GM23248 (cell line): Measurements from ENCODE around the gene ADRA1B. TPM values are rescaled to one million over a fixed set of nuclear protein-coding genes. Genes with fewer than 3 reads are reported as not detected.
"Not testable (repeated sequence)": the region's sequence is repeated elsewhere in the genome, so short reads cannot be mapped to it uniquely, and the experiment has no call there.

Source experiments
- DNase-seq: peaks from one replicate; pipeline ENCODE4 v3.0.0-alpha.2; 2015
- H2AFZ ChIP-seq: fragments of 200-600 bp; sonication (generic); 2 replicates; pipeline ENCODE4 v1.6.1; 2016; ENCODE audit warnings: antibody characterized with exemption
- H3F3A ChIP-seq: fragments of 200-600 bp; sonication (generic); 2 replicates; pipeline ENCODE4 v1.6.1; 2016; ENCODE audit warnings: mild to moderate bottlenecking, antibody characterized with exemption, mixed run types; ENCODE audit not compliant: insufficient read depth
- H3K27ac ChIP-seq: fragments of 200-600 bp; sonication (generic); 2 replicates; pipeline ENCODE4 v1.5.1; 2016; ENCODE audit warnings: mild to moderate bottlenecking
- H3K27me3 ChIP-seq: fragments of 200-600 bp; sonication (generic); replicated peaks from 2 replicates; pipeline ENCODE4 v1.6.1; 2016; ENCODE audit warnings: mild to moderate bottlenecking; ENCODE audit not compliant: insufficient read depth
- H3K36me3 ChIP-seq: fragments of 200-600 bp; sonication (generic); 2 replicates; pipeline ENCODE4 v1.6.1; 2016; ENCODE audit warnings: low read depth, mild to moderate bottlenecking
- H3K4me1 ChIP-seq: fragments of 200-600 bp; sonication (generic); 2 replicates; pipeline ENCODE4 v1.6.1; 2016; ENCODE audit warnings: mild to moderate bottlenecking; ENCODE audit not compliant: insufficient read depth
- H3K4me2 ChIP-seq: fragments of 200-600 bp; sonication (generic); one replicate; pipeline ENCODE4 v1.6.1; 2016; ENCODE audit warnings: mild to moderate bottlenecking; ENCODE audit not compliant: unreplicated experiment
- H3K4me3 ChIP-seq: fragments of 200-600 bp; sonication (generic); 2 replicates; pipeline ENCODE4 v1.5.1; 2016; ENCODE audit warnings: mild to moderate bottlenecking
- H3K79me2 ChIP-seq: fragments of 200-600 bp; sonication (generic); 2 replicates; pipeline ENCODE4 v1.6.1; 2016; ENCODE audit warnings: mild to moderate bottlenecking; ENCODE audit not compliant: insufficient read depth
- H3K9ac ChIP-seq: fragments of 200-600 bp; sonication (generic); 2 replicates; pipeline ENCODE4 v1.6.1; 2016; ENCODE audit warnings: mild to moderate bottlenecking
- H3K9me2 ChIP-seq: fragments of 200-600 bp; sonication (generic); 2 replicates; pipeline ENCODE4 v1.6.1; 2016; ENCODE audit warnings: mixed run types, mild to moderate bottlenecking, moderate library complexity; ENCODE audit not compliant: insufficient read depth
- H3K9me3 ChIP-seq: fragments of 200-600 bp; sonication (generic); one replicate; pipeline ENCODE4 v1.6.1; 2017; ENCODE audit warnings: low read depth
- H4K20me1 ChIP-seq: fragments of 200-600 bp; sonication (generic); 2 replicates; pipeline ENCODE4 v1.6.0; 2016; ENCODE audit not compliant: insufficient read depth
- EZH2 ChIP-seq: fragments of 200-600 bp; sonication (generic); IDR thresholded peaks from 2 replicates; pipeline ENCODE4 v1.6.1; 2018; ENCODE audit warnings: antibody characterized with exemption, mild to moderate bottlenecking; ENCODE audit not compliant: insufficient read depth, poor library complexity, severe bottlenecking
- EZH2phosphoT487 ChIP-seq: fragments of 200-600 bp; sonication (generic); IDR thresholded peaks from 2 replicates; pipeline ENCODE4 v1.6.1; 2018; ENCODE audit warnings: antibody characterized with exemption, moderate library complexity, mild to moderate bottlenecking, low read depth; ENCODE audit not compliant: insufficient read depth
- WGBS, 2 experiments: methylation state at CpG; one replicate each; pipeline ENCODE4 v1.1.6; 2015 to 2017; ENCODE audit warnings: low lambda C conversion rate in 2 of 2, low coverage in 1 of 2; ENCODE audit errors: missing lambda C conversion rate in 2 of 2; 5-methylcytosine and 5-hydroxymethylcytosine counted together
- in situ Hi-C: fragments of 300-500 bp; cut with MboI; formaldehyde crosslinking; loops from 2 replicates; pipeline ENCODE4 v1.15.0; 2020
- polyA plus RNA-seq: library from polyadenylated mRNA; unstranded; fragments of >200 nt; fragmentation: Nextera tagmentation; extraction: Ambion mirVana; gene quantifications from 2 replicates; pipeline ENCODE4 v1.2.1, GENCODE V29; 2016
- total RNA-seq: library from RNA; depleted of rRNA; stranded (reverse); fragments of >200 nt; shearing (Covaris generic); gene quantifications from 2 replicates; pipeline ENCODE4 v1.2.3, GENCODE V29; 2014

ADRA1B gene
- total and polyA plus RNA-seq, 2 experiments from 2014 or later = 0.32 TPM; not detected in 1

DNA sequence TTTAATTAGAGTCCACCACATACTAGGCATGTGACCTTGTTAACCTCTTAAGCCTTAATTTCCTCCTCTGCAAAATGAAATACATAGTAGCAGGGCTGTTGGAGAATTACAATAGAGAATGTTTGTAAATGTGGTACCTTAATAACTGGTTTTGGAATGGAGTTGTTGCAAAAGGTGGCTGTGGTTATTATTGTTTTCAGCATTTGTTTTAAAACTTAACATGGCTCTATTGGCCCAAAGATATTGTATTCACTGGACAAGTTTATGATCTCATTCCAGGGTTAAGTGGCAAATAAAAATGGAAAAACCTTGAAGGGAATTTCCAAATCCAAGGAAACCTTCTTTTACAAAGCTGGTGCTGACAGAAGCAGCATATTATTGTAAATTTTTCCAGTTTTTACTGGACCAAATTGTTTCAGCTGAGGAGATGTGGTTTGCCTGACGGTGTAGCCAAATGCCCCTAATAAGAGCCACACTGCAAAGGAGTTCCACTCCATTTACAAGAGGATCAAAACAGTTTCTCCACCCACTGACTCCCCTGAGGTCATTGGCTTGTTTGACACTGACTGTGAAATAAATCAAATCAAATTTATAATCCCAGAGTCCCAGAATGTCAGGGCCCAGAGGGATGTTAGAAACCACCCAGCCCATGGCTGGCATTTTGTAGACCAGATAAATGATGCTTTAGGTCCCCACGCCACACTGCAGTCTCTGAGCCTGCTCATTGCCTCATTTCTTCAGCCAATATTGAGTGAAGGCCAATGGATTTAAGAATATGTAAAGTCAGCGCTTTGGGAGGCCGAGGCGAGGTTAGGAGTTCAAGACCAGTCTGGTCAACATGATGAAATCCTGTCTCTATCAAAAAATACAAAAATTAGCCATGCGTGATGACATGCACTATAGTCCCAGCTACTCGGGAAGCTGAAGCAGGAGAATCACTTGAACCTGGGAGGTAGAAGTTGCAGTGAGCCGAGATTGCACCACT, 45.2 kb downstream of the ADRA1B start:
- Histone ChIP-seq H3K27ac (no peak overlapping the region), H3K4me3 (no peak overlapping the region), H2AFZ (no peak overlapping the region), H3F3A (no peaks in the 10 kb centered on the region), H4K20me1 (no peaks in the 10 kb centered on the region), H3K9ac (no peak overlapping the region), H3K4me2 (no peak overlapping the region), H3K4me1 (no peaks in the 10 kb centered on the region), H3K27me3 (no peaks in the 10 kb centered on the region), H3K9me3 (no peaks in the 10 kb centered on the region), H3K79me2 (no peaks in the 10 kb centered on the region), H3K9me2 (no peaks in the 10 kb centered on the region), H3K36me3 (no peaks in the 10 kb centered on the region)
- TF ChIP-seq EZH2phosphoT487 = no peak
- no peak for TF ChIP-seq EZH2
- 88 to 92% methylated on average over 8 of the region's 8 CpGs for WGBS, 2 experiments
- no peak for DNase-seq
- in situ Hi-C loops = loop anchor here (10.0 kb wide), 1 partner anchor 517 kb away; no protein-coding TSS in a partner anchor

DNA sequence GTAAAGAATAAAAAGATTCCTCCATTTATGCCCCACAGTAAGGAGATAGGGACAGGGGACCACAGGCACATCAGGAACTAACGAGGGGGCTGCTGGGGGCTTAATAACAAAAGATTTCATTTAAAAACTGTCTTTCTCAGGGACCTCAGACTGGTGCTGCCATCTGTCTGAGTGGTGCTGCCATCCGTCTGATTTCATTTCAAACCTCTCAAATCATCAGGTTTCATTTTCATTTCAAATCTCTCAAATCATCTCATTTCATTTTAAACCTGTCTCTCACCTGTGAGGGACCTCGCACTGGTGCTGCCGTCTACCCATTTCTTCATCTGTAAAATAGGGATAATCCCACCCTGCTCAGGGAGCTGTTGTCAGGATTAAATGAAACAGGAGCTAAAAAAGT, 45.9 kb downstream of the ADRA1B start:
- Histone ChIP-seq H3K4me1 (no peaks in the 10 kb centered on the region), H3K9me3 (no peaks in the 10 kb centered on the region), H3K9ac (no peak overlapping the region), H3K4me2 (no peak overlapping the region), H3K27ac (no peak overlapping the region), H4K20me1 (no peaks in the 10 kb centered on the region), H3K4me3 (no peak overlapping the region), H3K36me3 (no peaks in the 10 kb centered on the region), H2AFZ (no peak overlapping the region), H3K79me2 (no peaks in the 10 kb centered on the region), H3F3A (no peaks in the 10 kb centered on the region), H3K27me3 (no peaks in the 10 kb centered on the region), H3K9me2 (no peaks in the 10 kb centered on the region)
- in situ Hi-C loops = loop anchor here (10.0 kb wide), 1 partner anchor 517 kb away; no protein-coding TSS in a partner anchor
- WGBS, 2 experiments = 92 to 93% methylated on average over 4 of the region's 4 CpGs
- DNase-seq = no peak
- TF ChIP-seq EZH2phosphoT487 (no peak), EZH2 (no peak)

DNA sequence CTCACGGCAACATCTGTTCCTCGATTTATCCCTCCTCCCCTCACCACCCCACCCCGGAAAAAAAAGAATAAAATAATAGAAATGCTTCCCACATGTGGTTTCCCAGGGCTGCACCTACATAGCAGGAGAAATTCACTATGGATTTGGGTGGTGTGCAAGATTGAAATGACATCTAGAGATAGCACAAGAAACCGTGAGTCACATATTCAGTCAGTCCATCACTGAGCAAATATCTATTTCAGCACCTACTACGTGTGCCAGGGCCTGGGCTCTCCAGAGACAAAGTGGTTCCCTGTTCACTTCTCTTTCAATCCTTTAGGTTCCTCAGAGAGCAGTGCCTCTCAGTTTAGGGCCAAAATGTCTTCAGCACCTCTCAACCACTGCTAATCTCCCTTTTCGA, 47.7 kb downstream of the ADRA1B start:
- Histone ChIP-seq H3K27ac (no peak overlapping the region), H3K36me3 (no peaks in the 10 kb centered on the region), H3K79me2 (no peaks in the 10 kb centered on the region), H3K27me3 (no peaks in the 10 kb centered on the region), H2AFZ (no peak overlapping the region), H3K4me2 (no peak overlapping the region), H3F3A (no peaks in the 10 kb centered on the region), H3K4me1 (no peaks in the 10 kb centered on the region), H3K4me3 (no peak overlapping the region), H4K20me1 (no peaks in the 10 kb centered on the region), H3K9ac (no peak overlapping the region), H3K9me3 (no peaks in the 10 kb centered on the region), H3K9me2 (no peaks in the 10 kb centered on the region)
- no peak for DNase-seq
- in situ Hi-C loops = loop anchor here (10.0 kb wide), 1 partner anchor 519 kb away; no protein-coding TSS in a partner anchor
- WGBS, 2 experiments = 85 to 88% methylated on average over 6 of the region's 6 CpGs
- TF ChIP-seq EZH2 (no peak), EZH2phosphoT487 (no peak)

DNA sequence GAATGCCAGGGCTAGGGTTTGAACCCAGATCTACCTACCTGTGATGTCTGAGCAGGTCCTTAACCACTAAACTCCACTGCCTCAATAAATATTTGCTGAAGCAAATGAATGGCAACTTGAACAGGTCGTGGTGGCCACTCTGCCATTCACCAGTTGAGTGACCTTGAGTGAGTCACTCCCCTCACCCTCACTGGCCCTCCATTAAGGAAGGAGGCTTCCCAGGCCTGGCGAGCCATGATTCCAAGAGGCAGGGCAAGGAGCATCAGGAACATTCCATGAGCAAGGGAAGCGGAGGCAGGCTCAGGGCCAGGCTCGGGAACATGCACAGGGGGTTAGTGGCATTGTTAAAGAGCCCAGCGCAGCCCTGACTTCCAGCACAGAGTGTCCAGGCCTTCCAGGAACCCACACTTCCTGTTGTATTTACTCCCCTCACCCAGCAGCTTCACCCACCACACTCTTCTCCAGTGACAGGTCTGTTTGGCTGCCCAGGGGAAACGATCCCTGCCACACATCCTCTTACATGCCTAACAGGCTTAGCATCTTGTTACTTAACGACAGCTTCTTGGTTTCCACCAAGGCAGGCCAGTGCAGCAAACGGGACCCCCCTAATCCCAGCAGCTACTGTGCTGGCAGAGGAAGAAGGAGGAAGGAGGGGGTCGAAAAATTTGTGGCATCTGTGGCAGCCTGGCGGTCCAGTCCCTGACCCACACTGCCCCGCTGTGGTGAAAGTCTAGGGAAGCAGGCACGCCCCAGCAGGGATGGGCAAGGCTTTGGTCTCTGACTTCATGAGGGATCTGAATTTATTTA, 49.0 kb downstream of the ADRA1B start:
- H3K4me1 ChIP-seq = peaks cover 8% of the 10 kb centered on the region
- no peak overlapping the region for H3K27ac ChIP-seq
- H3K79me2 ChIP-seq = no peaks in the 10 kb centered on the region
- no peak overlapping the region for H3K4me2 ChIP-seq
- no peaks in the 10 kb centered on the region for H4K20me1 ChIP-seq
- H3K36me3 ChIP-seq = no peaks in the 10 kb centered on the region
- H3K9me2 ChIP-seq = no peaks in the 10 kb centered on the region
- TF ChIP-seq EZH2phosphoT487 (no peak), EZH2 (no peak)
- no peaks in the 10 kb centered on the region for H3K9me3 ChIP-seq
- no peak overlapping the region for H2AFZ ChIP-seq
- 50 to 51% methylated on average over 12 of the region's 12 CpGs for WGBS, 2 experiments
- H3K9ac ChIP-seq = no peak overlapping the region
- peaks cover 5% of the 10 kb centered on the region for H3F3A ChIP-seq
- peak; percentile 80 for DNase-seq
- in situ Hi-C loops = loop anchor here (10.0 kb wide), 1 partner anchor 520 kb away; no protein-coding TSS in a partner anchor
- no peak overlapping the region for H3K4me3 ChIP-seq
- H3K27me3 ChIP-seq = no peaks in the 10 kb centered on the region

DNA sequence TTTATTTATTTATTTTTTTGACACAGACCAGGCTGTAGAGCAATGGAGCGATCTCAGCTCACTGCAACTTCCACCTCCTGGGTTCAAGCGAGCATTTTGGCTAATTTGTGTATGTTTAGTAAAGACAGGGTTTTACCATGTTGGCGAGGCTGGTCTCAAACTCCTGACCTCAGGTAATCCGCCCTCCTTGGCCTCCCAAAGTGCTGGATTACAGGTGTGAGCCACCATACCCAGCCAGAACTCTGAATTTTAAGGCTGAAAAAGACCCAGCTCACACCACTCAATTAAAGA, 49.5 kb downstream of the ADRA1B start:
- H4K20me1 ChIP-seq, H3K9ac ChIP-seq, H3K36me3 ChIP-seq, H2AFZ ChIP-seq, H3K9me3 ChIP-seq, H3K9me2 ChIP-seq, H3K27me3 ChIP-seq, H3K27ac ChIP-seq, H3F3A ChIP-seq, H3K79me2 ChIP-seq, H3K4me2 ChIP-seq, H3K4me3 ChIP-seq, DNase-seq: not testable (repeated sequence)
- peaks cover 14% of the 10 kb centered on the region for H3K4me1 ChIP-seq
- in situ Hi-C loops = loop anchor here (10.0 kb wide), 1 partner anchor 521 kb away; no protein-coding TSS in a partner anchor
- 67 to 74% methylated on average over 4 of the region's 4 CpGs for WGBS, 2 experiments
